GM12878 (cell line): ENCODE results near the gene MYO1C. TPM values are rescaled to one million over a fixed set of nuclear protein-coding genes. Genes with fewer than 3 reads are reported as not detected.

Experiments used
- ATAC-seq: fragments of 200-7000 bp; cut with Tn5 transposase; 3 replicates; pipeline ENCODE4 v1.9.1; 2020; ENCODE audit warnings: mild to moderate bottlenecking, moderate library complexity
- BruUV-seq: library from RNA; stranded (reverse); fragments of 400-500 nt; replicated peaks from 2 replicates; lab custom pipeline; 2021; lab: Mats Ljungman, UMichigan
- CTCF ChIA-PET: fragments of 300-600 bp; sonication (Branson Sonifier 250); formaldehyde crosslinking; extraction: SDS; loops from one replicate; lab custom pipeline; 2021; ENCODE audit warnings: inconsistent platforms; lab: Yijun Ruan, JAX
- POLR2A ChIA-PET: fragments of 350-600 bp; formaldehyde crosslinking; extraction: SDS; loops from one replicate; lab custom pipeline; 2021; ENCODE audit warnings: inconsistent platforms; lab: Charles Lee
- RAD21 ChIA-PET: fragments of 300-600 bp; sonication (Branson Sonifier 250); formaldehyde crosslinking; loops from one replicate; lab custom pipeline; 2023; ENCODE audit warnings: antibody characterized with exemption; ENCODE audit not compliant: unreplicated experiment; lab: Charles Lee
- SMC1A ChIA-PET: fragments of 300-600 bp; sonication (Branson Sonifier 250); formaldehyde crosslinking; loops from one replicate; lab custom pipeline; 2023; ENCODE audit not compliant: unreplicated experiment, uncharacterized antibody; lab: Charles Lee
- DNase-seq: peaks from one replicate; pipeline ENCODE4 v3.0.0-alpha.2; 2011; ENCODE audit warnings: low read depth, low spot score
- FAIRE-seq: peaks from 3 replicates; lab custom pipeline; 2011; peaks lifted over from hg19 to GRCh38; lab: Jason Lieb, UNC
- H2AFZ ChIP-seq: 2 replicates; pipeline ENCODE4 v1.6.0; 2011; ENCODE audit warnings: low read depth, low read length, control low read depth; ENCODE audit not compliant: control insufficient read depth
- H3K27ac ChIP-seq: 2 replicates; pipeline ENCODE4 v1.5.1; 2011; ENCODE audit warnings: control low read depth; ENCODE audit not compliant: control insufficient read depth, insufficient read depth
- H3K27me3 ChIP-seq, 2 experiments: replicated peaks in 1 of 2; 2 replicates each; pipeline versions ENCODE4 v1.6.0 to v1.6.1; 2011; ENCODE audit warnings: low read length in 1 of 2; ENCODE audit not compliant: control insufficient read depth in 2 of 2, insufficient read depth in 2 of 2
- H3K36me3 ChIP-seq, 2 experiments: 2 replicates each; pipeline ENCODE4 v1.5.1; 2011; ENCODE audit warnings: low read length in 1 of 2; ENCODE audit not compliant: control insufficient read depth in 2 of 2, insufficient read depth in 2 of 2
- H3K4me1 ChIP-seq: 2 replicates; pipeline ENCODE4 v1.6.1; 2011; ENCODE audit warnings: mild to moderate bottlenecking, low read length, moderate library complexity, mixed read lengths; ENCODE audit not compliant: control insufficient read depth, insufficient read depth
- H3K4me2 ChIP-seq: 2 replicates; pipeline ENCODE4 v1.6.0; 2011; ENCODE audit warnings: control low read depth; ENCODE audit not compliant: control insufficient read depth, insufficient read depth
- H3K4me3 ChIP-seq: fragments of 200-600 bp; sonication (generic); 2 replicates; pipeline ENCODE4 v1.5.1; 2016
- H3K79me2 ChIP-seq: 2 replicates; pipeline ENCODE4 v1.6.0; 2011; ENCODE audit warnings: low read length; ENCODE audit not compliant: control insufficient read depth, insufficient read depth
- H3K9ac ChIP-seq: 2 replicates; pipeline ENCODE4 v1.8.0; 2011; ENCODE audit warnings: low read length, control low read depth, mixed read lengths; ENCODE audit not compliant: control insufficient read depth, insufficient read depth
- H3K9me3 ChIP-seq: replicated peaks from 3 replicates; pipeline ENCODE4 v1.5.1; 2011; ENCODE audit warnings: mild to moderate bottlenecking, low read length; ENCODE audit not compliant: control insufficient read depth, insufficient read depth
- H4K20me1 ChIP-seq: 2 replicates; pipeline ENCODE4 v1.6.0; 2011; ENCODE audit not compliant: control insufficient read depth, insufficient read depth
- CBX3 ChIP-seq: fragments of 200-600 bp; sonication (generic); IDR thresholded peaks from 2 replicates; pipeline ENCODE4 v1.6.1; 2016; ENCODE audit warnings: low read depth, borderline replicate concordance
- EGR1 ChIP-seq, 2 experiments: IDR thresholded peaks; 1 replicate in 1 of 2; 2 replicates in 1 of 2; pipeline ENCODE4 v1.6.1; 2011 to 2012; ENCODE audit warnings: low read depth in 2 of 2, low read length in 2 of 2, borderline replicate concordance in 1 of 2, mild to moderate bottlenecking in 1 of 2, moderate library complexity in 1 of 2
- ESRRA ChIP-seq: IDR thresholded peaks from 2 replicates; pipeline ENCODE4 v1.6.1; 2012; ENCODE audit warnings: mild to moderate bottlenecking, low read length, improper control_type of control experiment
- HCFC1 ChIP-seq: fragments of 150-350 bp; IDR thresholded peaks from 2 replicates; pipeline ENCODE4 v1.6.1; 2014; ENCODE audit warnings: low read length
- HDAC2 ChIP-seq: fragments of 200-600 bp; sonication (generic); IDR thresholded peaks from 2 replicates; pipeline ENCODE4 v1.6.1; 2017
- LARP7 ChIP-seq: fragments of 450-650 bp; IDR thresholded peaks from 2 replicates; pipeline ENCODE4 v1.6.1; 2017; ENCODE audit warnings: mild to moderate bottlenecking
- NFYB ChIP-seq: IDR thresholded peaks from 2 replicates; pipeline ENCODE4 v1.6.1; 2011; ENCODE audit warnings: low read depth, mild to moderate bottlenecking, low read length, improper control_type of control experiment, moderate library complexity; ENCODE audit not compliant: insufficient read depth
- POU2F2 ChIP-seq: IDR thresholded peaks from 3 replicates; pipeline ENCODE4 v1.6.1; 2011; ENCODE audit warnings: low read depth, mild to moderate bottlenecking, low read length, borderline replicate concordance
- RAD21 ChIP-seq: IDR thresholded peaks from 2 replicates; pipeline ENCODE4 v1.6.1; 2011; ENCODE audit warnings: mild to moderate bottlenecking, low read depth, low read length, moderate library complexity; ENCODE audit not compliant: insufficient read depth
- SMAD5 ChIP-seq: IDR thresholded peaks from 2 replicates; pipeline ENCODE4 v1.6.1; 2016; ENCODE audit warnings: antibody characterized with exemption, low read depth
- TCF7 ChIP-seq: IDR thresholded peaks from 2 replicates; pipeline ENCODE4 v1.6.1; 2014; ENCODE audit warnings: antibody characterized with exemption, borderline replicate concordance
- YY1 ChIP-seq: IDR thresholded peaks from 2 replicates; pipeline ENCODE4 v1.6.1; 2011; ENCODE audit warnings: low read depth, mild to moderate bottlenecking, low read length
- ZNF217 ChIP-seq: fragments of 450-650 bp; IDR thresholded peaks from 2 replicates; pipeline ENCODE4 v1.6.1; 2017; ENCODE audit warnings: antibody characterized with exemption, mild to moderate bottlenecking
- ZNF274 ChIP-seq: IDR thresholded peaks from one replicate; pipeline ENCODE4 v1.8.0; 2011; ENCODE audit not compliant: insufficient read length, insufficient read depth
- ZNF622 ChIP-seq: fragments of 450-650 bp; IDR thresholded peaks from 2 replicates; pipeline ENCODE4 v1.6.1; 2017; ENCODE audit warnings: mild to moderate bottlenecking, inconsistent platforms
- WGBS: methylation state at CpG from one replicate; pipeline ENCODE4 v1.1.6; 2016; ENCODE audit warnings: low lambda C conversion rate; ENCODE audit not compliant: insufficient replicate concordance, insufficient coverage; ENCODE audit errors: missing lambda C conversion rate; 5-methylcytosine and 5-hydroxymethylcytosine counted together
- in situ Hi-C: fragments of 300-500 bp; cut with MboI; formaldehyde crosslinking; loops from 9 replicates; pipeline ENCODE4 v1.14.3; 2018; ENCODE audit warnings: mixed read lengths
- intact Hi-C: fragments of 100-400 bp; cut with micrococcal nuclease; formaldehyde crosslinking; loops from one replicate; pipeline ENCODE4 v1.14.2; 2022; ENCODE audit not compliant: unreplicated experiment
- polyA plus RNA-seq, 11 experiments: library from polyadenylated mRNA; depleted of rRNA in 4 of 11; unstranded in 6 of 11; stranded (reverse) in 5 of 11; fragments of >200 nt; fragmentation: Nextera tagmentation in 4 of 11; fragmentation: Illumina TruSeq in 1 of 11; extraction: Ambion mirVana in 4 of 11; extraction: Trizol in 1 of 11; gene quantifications; 1 replicate in 1 of 11; 2 replicates in 10 of 11; pipeline versions ENCODE4 v1.2.1 to v1.2.3, GENCODE V29; 2011 to 2016; ENCODE audit warnings: inconsistent platforms in 2 of 11, missing spikeins in 2 of 11, low read depth in 1 of 11
- total RNA-seq, 4 experiments: library from RNA; depleted of rRNA in 3 of 4; stranded (reverse); fragments of >200 nt in 3 of 4; fragmentation: Illumina TruSeq in 1 of 4; extraction: Trizol in 1 of 4; gene quantifications; 2 replicates each; pipeline versions ENCODE4 v1.2.1 to v1.2.3, GENCODE V29; 2013 to 2021
- TF ChIP-seq, protein P1 (sequence below): IDR thresholded peaks from 2 replicates; pipeline ENCODE4 v1.6.1; 2011; ENCODE audit warnings: borderline replicate concordance, low read depth, mild to moderate bottlenecking, moderate library complexity, mixed read lengths, low read length; ENCODE audit not compliant: insufficient read depth; ENCODE audit errors: extremely low read length
- TF ChIP-seq, protein P2 (sequence below): fragments of 450-650 bp; IDR thresholded peaks from 2 replicates; pipeline ENCODE4 v1.6.1; 2018; ENCODE audit warnings: mild to moderate bottlenecking, low read depth, moderate library complexity; ENCODE audit not compliant: partially characterized antibody
- TF ChIP-seq, protein P3 (sequence below): fragments of 450-650 bp; IDR thresholded peaks from 2 replicates; pipeline ENCODE4 v1.6.1; 2017; ENCODE audit warnings: borderline replicate concordance

MYO1C gene
- total and polyA plus RNA-seq, 10 of the 15 experiments (the other 5 are each of a cell fraction or from before 2014, with no cell fraction given), result 1.2 to 92.0 (median 36.6) TPM

DNA sequence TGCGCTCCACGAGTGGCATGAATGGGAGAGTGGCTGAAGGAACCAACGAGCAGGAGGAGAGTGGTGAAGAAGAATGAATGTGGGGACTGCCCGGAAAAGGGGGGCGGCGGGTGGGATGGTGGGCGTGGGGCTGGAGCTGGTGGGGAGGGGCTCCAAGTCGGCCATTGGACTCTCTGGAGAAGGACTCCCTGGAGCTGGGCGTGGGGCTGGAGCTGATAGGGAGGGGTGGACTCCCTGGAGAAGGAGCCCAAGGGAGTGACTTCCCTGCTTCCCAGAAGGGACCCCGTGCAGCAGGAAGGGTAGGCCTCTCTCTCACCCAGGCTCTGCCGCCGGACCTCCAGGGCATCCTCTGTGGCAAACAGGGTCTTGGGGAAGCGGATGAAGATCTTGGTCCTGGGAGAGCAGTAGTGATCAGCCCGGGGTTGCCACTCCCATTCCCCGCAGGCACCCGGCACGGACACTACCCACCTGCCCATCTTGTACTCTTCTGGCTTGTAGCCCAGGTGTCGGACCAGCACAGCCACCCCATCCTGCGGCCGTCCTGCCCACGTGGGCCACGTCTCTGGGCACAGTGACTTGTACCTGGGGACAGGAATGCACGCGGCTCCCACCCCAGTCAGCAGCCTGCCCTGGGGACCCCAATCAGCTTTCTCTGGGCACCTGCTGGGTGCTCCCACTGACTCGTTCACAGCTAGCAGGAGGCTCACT lies 21.6 kb downstream of the MYO1C start:
- no peaks in the 10 kb centered on the region for H3K27me3 ChIP-seq
- no peak overlapping the region for H3K4me3 ChIP-seq
- H3K4me1 ChIP-seq, result peaks cover 24% of the 10 kb centered on the region
- DNase-seq, result no peak
- H3K9ac ChIP-seq, result no peak overlapping the region
- H3K9me3 ChIP-seq, result no peaks in the 10 kb centered on the region; the same call in 2 of the 3 replicates
- peaks cover 6 to 27% of the 10 kb centered on the region in 2 experiments for H3K36me3 ChIP-seq
- CTCF ChIA-PET, result no interaction called here
- BruUV-seq, result no TSS peak
- in situ Hi-C loops, result no loop called here
- SMC1A ChIA-PET, result no interaction called here
- TF ChIP-seq POU2F2 (no peak), HCFC1 (no peak), ESRRA (no peak), NFYB (no peak), ZNF274 (no peak), TCF7 (no peak), ZNF622 (no peak), LARP7 (no peak), CBX3 (no peak), SMAD5 (no peak), ZNF217 (no peak), EGR1 (IDR thresholded peaks at IDR 0.05; ENCODE audit: borderline replicate concordance in 1 of 2, low read depth in 2 of 2, low read length in 2 of 2) (no peak), HDAC2 (no peak), YY1 (no peak), RAD21 (no peak)
- TF ChIP-seq, protein P1, sequence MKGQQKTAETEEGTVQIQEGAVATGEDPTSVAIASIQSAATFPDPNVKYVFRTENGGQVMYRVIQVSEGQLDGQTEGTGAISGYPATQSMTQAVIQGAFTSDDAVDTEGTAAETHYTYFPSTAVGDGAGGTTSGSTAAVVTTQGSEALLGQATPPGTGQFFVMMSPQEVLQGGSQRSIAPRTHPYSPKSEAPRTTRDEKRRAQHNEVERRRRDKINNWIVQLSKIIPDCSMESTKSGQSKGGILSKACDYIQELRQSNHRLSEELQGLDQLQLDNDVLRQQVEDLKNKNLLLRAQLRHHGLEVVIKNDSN, result no peak
- TF ChIP-seq, protein P2, sequence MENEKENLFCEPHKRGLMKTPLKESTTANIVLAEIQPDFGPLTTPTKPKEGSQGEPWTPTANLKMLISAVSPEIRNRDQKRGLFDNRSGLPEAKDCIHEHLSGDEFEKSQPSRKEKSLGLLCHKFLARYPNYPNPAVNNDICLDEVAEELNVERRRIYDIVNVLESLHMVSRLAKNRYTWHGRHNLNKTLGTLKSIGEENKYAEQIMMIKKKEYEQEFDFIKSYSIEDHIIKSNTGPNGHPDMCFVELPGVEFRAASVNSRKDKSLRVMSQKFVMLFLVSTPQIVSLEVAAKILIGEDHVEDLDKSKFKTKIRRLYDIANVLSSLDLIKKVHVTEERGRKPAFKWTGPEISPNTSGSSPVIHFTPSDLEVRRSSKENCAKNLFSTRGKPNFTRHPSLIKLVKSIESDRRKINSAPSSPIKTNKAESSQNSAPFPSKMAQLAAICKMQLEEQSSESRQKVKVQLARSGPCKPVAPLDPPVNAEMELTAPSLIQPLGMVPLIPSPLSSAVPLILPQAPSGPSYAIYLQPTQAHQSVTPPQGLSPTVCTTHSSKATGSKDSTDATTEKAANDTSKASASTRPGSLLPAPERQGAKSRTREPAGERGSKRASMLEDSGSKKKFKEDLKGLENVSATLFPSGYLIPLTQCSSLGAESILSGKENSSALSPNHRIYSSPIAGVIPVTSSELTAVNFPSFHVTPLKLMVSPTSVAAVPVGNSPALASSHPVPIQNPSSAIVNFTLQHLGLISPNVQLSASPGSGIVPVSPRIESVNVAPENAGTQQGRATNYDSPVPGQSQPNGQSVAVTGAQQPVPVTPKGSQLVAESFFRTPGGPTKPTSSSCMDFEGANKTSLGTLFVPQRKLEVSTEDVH, result no peak
- TF ChIP-seq, protein P3, sequence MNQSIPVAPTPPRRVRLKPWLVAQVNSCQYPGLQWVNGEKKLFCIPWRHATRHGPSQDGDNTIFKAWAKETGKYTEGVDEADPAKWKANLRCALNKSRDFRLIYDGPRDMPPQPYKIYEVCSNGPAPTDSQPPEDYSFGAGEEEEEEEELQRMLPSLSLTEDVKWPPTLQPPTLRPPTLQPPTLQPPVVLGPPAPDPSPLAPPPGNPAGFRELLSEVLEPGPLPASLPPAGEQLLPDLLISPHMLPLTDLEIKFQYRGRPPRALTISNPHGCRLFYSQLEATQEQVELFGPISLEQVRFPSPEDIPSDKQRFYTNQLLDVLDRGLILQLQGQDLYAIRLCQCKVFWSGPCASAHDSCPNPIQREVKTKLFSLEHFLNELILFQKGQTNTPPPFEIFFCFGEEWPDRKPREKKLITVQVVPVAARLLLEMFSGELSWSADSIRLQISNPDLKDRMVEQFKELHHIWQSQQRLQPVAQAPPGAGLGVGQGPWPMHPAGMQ, result no peak
- TF ChIP-seq, all 136 proteins: peak for 0
- Histone ChIP-seq H3K27ac (no peak overlapping the region), H4K20me1 (no peaks in the 10 kb centered on the region), H3K4me2 (no peak overlapping the region), H2AFZ (no peak overlapping the region), H3K79me2 (no peaks in the 10 kb centered on the region; the same call in 1 of the 2 replicates)
- no peak for ATAC-seq
- intact Hi-C loops, result no loop called here
- WGBS, result 93% methylated on average over 22 of the region's 25 CpGs
- RAD21 ChIA-PET, result interaction anchor here (0.5 to 0.6 kb wide), 2 partner anchors 100 to 103 kb away, joined by 3 read pairs; no protein-coding TSS in a partner anchor
- POLR2A ChIA-PET, result no interaction called here
- FAIRE-seq, result no peak
